GM19463 (cell line): ENCODE data around the gene QTRT2.

Source experiments
- ATAC-seq: cut with Tn5 transposase; IDR thresholded peaks from one replicate; pipeline ENCODE4 v1.9.1; 2021; ENCODE audit warnings: mild to moderate bottlenecking, moderate library complexity; ENCODE audit not compliant: unreplicated experiment

QTRT2 gene

GRCh38 chr3:114076711-114077110, 20.2 kb downstream of the QTRT2 start:
- ATAC-seq: no peak

GRCh38 chr3:114078126-114078525, 21.6 kb downstream of the QTRT2 start:
- ATAC-seq: no peak

- ATAC-seq: no peak
Measured at GRCh38 chr3:114079761-114080160, 23.2 kb downstream of the QTRT2 start.

- no peak for ATAC-seq
Measured at GRCh38 chr3:114080201-114080600, 23.7 kb downstream of the QTRT2 start.

GRCh38 chr3:114081037-114081436, 24.5 kb downstream of the QTRT2 start:
- ATAC-seq: no peak

GRCh38 chr3:114083112-114083511, 26.6 kb downstream of the QTRT2 start:
- no peak for ATAC-seq

GRCh38 chr3:114086356-114086755, 29.8 kb downstream of the QTRT2 start:
- ATAC-seq: no peak

- ATAC-seq: no peak
Measured at GRCh38 chr3:114089675-114090074, 33.1 kb downstream of the QTRT2 start.

- ATAC-seq: no peak
Measured at GRCh38 chr3:114092151-114093015, 35.8 kb downstream of the QTRT2 start.

- no peak for ATAC-seq
Measured at GRCh38 chr3:114093016-114093380, 36.5 kb downstream of the QTRT2 start.

GRCh38 chr3:114093596-114093995, 37.1 kb downstream of the QTRT2 start:
- no peak for ATAC-seq

GRCh38 chr3:114095796-114096195, 39.3 kb downstream of the QTRT2 start:
- no peak for ATAC-seq

- no peak for ATAC-seq
Measured at GRCh38 chr3:114101101-114101500, 44.6 kb downstream of the QTRT2 start.

GRCh38 chr3:114103181-114103580, 46.6 kb downstream of the QTRT2 start:
- no peak for ATAC-seq

- ATAC-seq: no peak
Measured at GRCh38 chr3:114103858-114104257, 47.3 kb downstream of the QTRT2 start.

GRCh38 chr3:114104414-114104813, 47.9 kb downstream of the QTRT2 start:
- no peak for ATAC-seq

GRCh38 chr3:114108137-114108536, 51.6 kb downstream of the QTRT2 start:
- ATAC-seq: no peak

GRCh38 chr3:114110439-114110838, 53.9 kb downstream of the QTRT2 start:
- ATAC-seq: no peak

- no peak for ATAC-seq
Measured at GRCh38 chr3:114111060-114111770, 54.7 kb downstream of the QTRT2 start.

- no peak for ATAC-seq
Measured at GRCh38 chr3:114112696-114113095, 56.2 kb downstream of the QTRT2 start.

- no peak for ATAC-seq
Measured at GRCh38 chr3:114114719-114115118, 58.2 kb downstream of the QTRT2 start.

GRCh38 chr3:114115143-114115542, 58.6 kb downstream of the QTRT2 start:
- no peak for ATAC-seq
